ENCODE measurements around the gene ERICH4. TPM values are rescaled to one million over a fixed set of nuclear protein-coding genes. Genes with fewer than 3 reads are reported as not detected.
"Not testable (repeated sequence)": the region's sequence is repeated elsewhere in the genome, so short reads cannot be mapped to it uniquely, and the experiment has no call there.

Gene ERICH4
- total RNA-seq, 3 donors from 2014 or later (not counting 1 experiment from before 2014, with no cell fraction given) = not detected

DNA sequence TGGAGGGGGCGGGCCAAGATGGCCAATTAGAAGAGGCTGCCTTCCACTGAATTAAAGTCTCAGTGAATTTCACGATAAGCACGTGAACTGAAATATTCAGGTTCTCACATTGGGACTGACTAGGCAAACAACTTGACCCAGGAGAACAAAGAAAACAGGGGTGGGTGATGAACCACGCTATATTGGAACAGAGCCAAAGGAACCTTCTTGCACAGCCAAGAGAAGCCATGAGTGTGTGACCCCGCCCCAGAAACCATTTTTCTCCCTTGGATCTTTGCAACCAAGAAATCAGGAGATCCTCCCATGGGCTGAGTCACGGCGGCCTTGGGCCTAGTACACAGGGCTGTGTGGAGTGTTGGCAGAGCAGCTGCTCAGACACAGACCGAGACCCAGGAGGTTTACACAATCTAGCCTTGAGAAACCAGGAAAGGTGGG is 36.8 kb downstream of the ERICH4 start:
- WGBS (ENCODE audit: insufficient coverage) = 86% methylated on average over 8 of the region's 8 CpGs
- H3K27ac ChIP-seq (ENCODE audit: low read length) = no peak overlapping the region

GRCh38 chr19:41480336-41480735 is 37.4 kb downstream of the ERICH4 start:
- Mint-ChIP-seq H3K27ac (no peak overlapping the region), H3K9me3 (no peaks in the 10 kb centered on the region), H3K4me1 (no peaks in the 10 kb centered on the region), H3K36me3 (no peaks in the 10 kb centered on the region), H3K27me3 (ENCODE audit: low read depth in 2 of 2) (peaks cover 40 to 73% of the 10 kb centered on the region in 2 donors), H3K4me3 (no peak overlapping the region)
- intact Hi-C loops (cut with micrococcal nuclease) = no loop called here
- ATAC-seq (no peak), DNase-seq (no peak)
- TF ChIP-seq, protein P1, sequence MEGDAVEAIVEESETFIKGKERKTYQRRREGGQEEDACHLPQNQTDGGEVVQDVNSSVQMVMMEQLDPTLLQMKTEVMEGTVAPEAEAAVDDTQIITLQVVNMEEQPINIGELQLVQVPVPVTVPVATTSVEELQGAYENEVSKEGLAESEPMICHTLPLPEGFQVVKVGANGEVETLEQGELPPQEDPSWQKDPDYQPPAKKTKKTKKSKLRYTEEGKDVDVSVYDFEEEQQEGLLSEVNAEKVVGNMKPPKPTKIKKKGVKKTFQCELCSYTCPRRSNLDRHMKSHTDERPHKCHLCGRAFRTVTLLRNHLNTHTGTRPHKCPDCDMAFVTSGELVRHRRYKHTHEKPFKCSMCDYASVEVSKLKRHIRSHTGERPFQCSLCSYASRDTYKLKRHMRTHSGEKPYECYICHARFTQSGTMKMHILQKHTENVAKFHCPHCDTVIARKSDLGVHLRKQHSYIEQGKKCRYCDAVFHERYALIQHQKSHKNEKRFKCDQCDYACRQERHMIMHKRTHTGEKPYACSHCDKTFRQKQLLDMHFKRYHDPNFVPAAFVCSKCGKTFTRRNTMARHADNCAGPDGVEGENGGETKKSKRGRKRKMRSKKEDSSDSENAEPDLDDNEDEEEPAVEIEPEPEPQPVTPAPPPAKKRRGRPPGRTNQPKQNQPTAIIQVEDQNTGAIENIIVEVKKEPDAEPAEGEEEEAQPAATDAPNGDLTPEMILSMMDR (IDR thresholded peaks at IDR 0.05) = no peak
- Histone ChIP-seq H3K27me3 (ENCODE audit: control insufficient read depth, insufficient read depth, low read length) (no peaks in the 10 kb centered on the region), H3K4me1 (ENCODE audit: control insufficient read depth, insufficient read depth, low read length) (no peaks in the 10 kb centered on the region), H3K27ac (ENCODE audit: low read length) (no peak overlapping the region), H3K9me3 (ENCODE audit: control insufficient read depth, insufficient read depth, low read length) (no peaks in the 10 kb centered on the region), H3K4me3 (ENCODE audit: low read length) (no peak overlapping the region), H3K36me3 (ENCODE audit: control insufficient read depth, insufficient read depth, low read length) (no peaks in the 10 kb centered on the region)
- WGBS (ENCODE audit: insufficient coverage) = 84% methylated on average over 12 of the region's 12 CpGs

More for the DNA sequence above, 36.8 kb downstream of the ERICH4 start:
- ATAC-seq (no peak), DNase-seq (no peak)
- Mint-ChIP-seq H3K9me3 (no peaks in the 10 kb centered on the region), H3K27ac (no peak overlapping the region), H3K4me1 (no peaks in the 10 kb centered on the region), H3K36me3 (no peaks in the 10 kb centered on the region), H3K4me3 (no peak overlapping the region), H3K27me3 (ENCODE audit: low read depth in 2 of 2) (peaks cover 36 to 68% of the 10 kb centered on the region in 2 donors)
- H3K27me3 ChIP-seq (ENCODE audit: control insufficient read depth, insufficient read depth, low read length) = no peaks in the 10 kb centered on the region
- intact Hi-C loops (cut with micrococcal nuclease) = no loop called here
- no peaks in the 10 kb centered on the region for H3K9me3 ChIP-seq (ENCODE audit: control insufficient read depth, insufficient read depth, low read length)
- TF ChIP-seq, protein P1 (IDR thresholded peaks at IDR 0.05) = no peak
- H3K36me3 ChIP-seq (ENCODE audit: control insufficient read depth, insufficient read depth, low read length) = no peaks in the 10 kb centered on the region
- no peaks in the 10 kb centered on the region for H3K4me1 ChIP-seq (ENCODE audit: control insufficient read depth, insufficient read depth, low read length)
- H3K4me3 ChIP-seq (ENCODE audit: low read length) = no peak overlapping the region

DNA sequence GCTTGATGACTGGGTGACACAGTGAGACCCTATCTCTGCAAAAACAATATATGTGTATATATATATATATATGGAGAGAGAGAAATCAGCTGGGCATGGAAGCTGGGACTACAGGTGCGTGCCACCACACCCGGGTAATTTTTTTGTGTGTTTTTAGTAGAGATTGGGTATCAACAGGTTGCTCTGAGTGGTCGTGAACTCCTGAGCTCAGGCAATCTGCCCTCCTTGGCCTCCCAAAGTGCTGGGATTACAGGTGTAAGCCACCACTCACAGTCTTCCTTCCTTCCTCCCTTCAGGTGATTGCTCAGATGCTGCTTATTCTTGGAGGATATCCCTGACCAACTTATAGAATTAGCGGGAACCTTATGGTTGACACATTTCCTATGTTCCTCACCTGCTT is 41.9 kb downstream of the ERICH4 start:
- H3K27ac ChIP-seq (ENCODE audit: low read length) = no peak overlapping the region
- Mint-ChIP-seq H3K27me3 (ENCODE audit: low read depth in 2 of 2) (peaks cover 35 to 74% of the 10 kb centered on the region in 2 donors), H3K9me3 (no peaks in the 10 kb centered on the region), H3K27ac (no peak overlapping the region), H3K4me3 (no peak overlapping the region), H3K4me1 (no peaks in the 10 kb centered on the region), H3K36me3 (peaks cover 7% of the 10 kb centered on the region)
- H3K9me3 ChIP-seq (ENCODE audit: control insufficient read depth, insufficient read depth, low read length) = no peaks in the 10 kb centered on the region
- no peak overlapping the region for H3K4me3 ChIP-seq (ENCODE audit: low read length)
- 92% methylated on average over 4 of the region's 4 CpGs for WGBS (ENCODE audit: insufficient coverage)
- no peaks in the 10 kb centered on the region for H3K36me3 ChIP-seq (ENCODE audit: control insufficient read depth, insufficient read depth, low read length)
- intact Hi-C loops (cut with micrococcal nuclease) = no loop called here
- peaks cover 2% of the 10 kb centered on the region for H3K27me3 ChIP-seq (ENCODE audit: control insufficient read depth, insufficient read depth, low read length)
- DNase-seq (no peak), ATAC-seq (no peak)
- TF ChIP-seq, protein P1 (IDR thresholded peaks at IDR 0.05) = no peak
- no peaks in the 10 kb centered on the region for H3K4me1 ChIP-seq (ENCODE audit: control insufficient read depth, insufficient read depth, low read length)

- H3K27ac ChIP-seq (ENCODE audit: low read length); H3K4me3 ChIP-seq (ENCODE audit: low read length); H3K27ac Mint-ChIP-seq; H3K27me3 ChIP-seq (ENCODE audit: control insufficient read depth, insufficient read depth, low read length); intact Hi-C loops (cut with micrococcal nuclease); H3K4me1 Mint-ChIP-seq; ATAC-seq; H3K4me1 ChIP-seq (ENCODE audit: control insufficient read depth, insufficient read depth, low read length); H3K9me3 ChIP-seq (ENCODE audit: control insufficient read depth, insufficient read depth, low read length); H3K36me3 ChIP-seq (ENCODE audit: control insufficient read depth, insufficient read depth, low read length); H3K9me3 Mint-ChIP-seq; H3K4me3 Mint-ChIP-seq; H3K36me3 Mint-ChIP-seq; DNase-seq: not testable (repeated sequence)
- WGBS (ENCODE audit: insufficient coverage) = 85% methylated on average over 4 of the region's 4 CpGs
- H3K27me3 Mint-ChIP-seq (ENCODE audit: low read depth in 2 of 2) = peaks cover 31 to 54% of the 10 kb centered on the region in 2 donors
Observed at GRCh38 chr19:41486953-41487352, 44.0 kb downstream of the ERICH4 start.
